VCaP (cell line): Measurements from ENCODE around the gene TST.
A peak's percentile ranks its signal among the peaks of the same experiment; 100 is the strongest.

Experiments used
- H3K27ac ChIP-seq: fragments of 450-650 bp; 2 replicates; pipeline ENCODE4 v1.5.1; 2017
- TF ChIP-seq, protein P1 (sequence below): fragments of 450-650 bp; conservative IDR thresholded peaks from 2 replicates; pipeline ENCODE4 v1.5.1; 2017; ENCODE audit warnings: mild to moderate bottlenecking, moderate library complexity

The TST gene

DNA sequence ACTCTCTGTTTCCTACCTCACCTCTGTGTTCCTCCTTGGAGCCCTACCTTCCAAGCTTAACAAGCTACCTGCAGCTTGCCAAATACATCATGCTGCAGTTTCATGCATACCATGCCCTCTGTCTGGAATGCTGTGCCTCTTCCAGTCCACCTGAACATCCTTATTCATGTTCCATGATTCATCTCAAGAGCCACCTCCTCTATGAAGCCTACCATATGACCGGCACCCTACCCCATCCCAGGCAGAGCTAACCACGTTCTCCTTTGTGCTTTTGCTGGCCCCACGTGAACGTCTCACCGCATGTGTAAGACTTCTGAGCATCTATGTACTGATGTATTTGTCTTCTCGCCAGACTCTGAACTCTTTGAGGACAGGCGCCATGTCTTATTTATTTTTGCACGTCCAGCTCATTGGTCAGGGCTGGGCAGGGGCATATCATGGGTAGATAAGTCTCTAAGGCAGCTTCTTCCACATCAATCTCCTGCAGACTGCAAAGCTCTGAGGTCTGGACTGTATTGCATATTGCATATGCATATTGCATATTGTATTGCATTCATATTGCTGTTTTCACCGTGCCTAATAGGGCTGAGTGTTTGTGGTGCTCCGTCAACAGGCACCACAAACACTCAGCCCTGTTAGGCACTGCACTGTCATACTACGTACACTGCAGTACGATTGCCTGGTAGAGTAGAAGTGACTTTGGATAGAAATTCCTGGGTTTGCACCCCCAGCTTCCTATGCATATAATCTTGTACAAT lies 31.0 kb downstream of the TST start:
- H3K27ac ChIP-seq: no peak overlapping the region
- TF ChIP-seq, protein P1, sequence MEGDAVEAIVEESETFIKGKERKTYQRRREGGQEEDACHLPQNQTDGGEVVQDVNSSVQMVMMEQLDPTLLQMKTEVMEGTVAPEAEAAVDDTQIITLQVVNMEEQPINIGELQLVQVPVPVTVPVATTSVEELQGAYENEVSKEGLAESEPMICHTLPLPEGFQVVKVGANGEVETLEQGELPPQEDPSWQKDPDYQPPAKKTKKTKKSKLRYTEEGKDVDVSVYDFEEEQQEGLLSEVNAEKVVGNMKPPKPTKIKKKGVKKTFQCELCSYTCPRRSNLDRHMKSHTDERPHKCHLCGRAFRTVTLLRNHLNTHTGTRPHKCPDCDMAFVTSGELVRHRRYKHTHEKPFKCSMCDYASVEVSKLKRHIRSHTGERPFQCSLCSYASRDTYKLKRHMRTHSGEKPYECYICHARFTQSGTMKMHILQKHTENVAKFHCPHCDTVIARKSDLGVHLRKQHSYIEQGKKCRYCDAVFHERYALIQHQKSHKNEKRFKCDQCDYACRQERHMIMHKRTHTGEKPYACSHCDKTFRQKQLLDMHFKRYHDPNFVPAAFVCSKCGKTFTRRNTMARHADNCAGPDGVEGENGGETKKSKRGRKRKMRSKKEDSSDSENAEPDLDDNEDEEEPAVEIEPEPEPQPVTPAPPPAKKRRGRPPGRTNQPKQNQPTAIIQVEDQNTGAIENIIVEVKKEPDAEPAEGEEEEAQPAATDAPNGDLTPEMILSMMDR: no peak

DNA sequence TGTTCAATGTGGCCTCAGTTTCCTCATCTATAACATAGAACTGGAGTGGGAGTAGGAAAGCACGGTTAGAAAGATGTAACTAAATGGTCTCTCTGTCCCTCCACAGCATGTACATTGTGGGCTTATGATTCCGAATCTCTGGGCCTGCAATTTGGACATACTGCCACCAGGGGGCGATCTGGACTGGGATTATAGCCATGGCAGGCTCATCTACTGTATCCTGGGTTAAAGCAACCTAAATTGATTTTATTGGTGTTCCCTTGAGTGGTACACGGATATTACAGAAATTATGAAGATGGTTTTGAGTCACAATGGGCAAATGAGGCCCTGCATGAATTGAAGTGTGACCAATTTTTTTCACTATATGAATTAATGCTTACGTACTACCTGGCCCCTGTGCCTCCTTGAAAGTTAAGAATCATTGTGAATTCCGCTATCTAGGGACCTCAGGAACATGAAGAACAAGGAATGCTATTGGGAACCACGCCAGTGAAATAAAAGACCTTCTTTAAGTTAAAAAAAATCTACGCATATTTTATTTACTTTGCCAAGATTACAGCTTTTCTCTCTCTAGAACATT lies 32.9 kb downstream of the TST start:
- no peak overlapping the region for H3K27ac ChIP-seq
- TF ChIP-seq, protein P1: peak; percentile 62

DNA sequence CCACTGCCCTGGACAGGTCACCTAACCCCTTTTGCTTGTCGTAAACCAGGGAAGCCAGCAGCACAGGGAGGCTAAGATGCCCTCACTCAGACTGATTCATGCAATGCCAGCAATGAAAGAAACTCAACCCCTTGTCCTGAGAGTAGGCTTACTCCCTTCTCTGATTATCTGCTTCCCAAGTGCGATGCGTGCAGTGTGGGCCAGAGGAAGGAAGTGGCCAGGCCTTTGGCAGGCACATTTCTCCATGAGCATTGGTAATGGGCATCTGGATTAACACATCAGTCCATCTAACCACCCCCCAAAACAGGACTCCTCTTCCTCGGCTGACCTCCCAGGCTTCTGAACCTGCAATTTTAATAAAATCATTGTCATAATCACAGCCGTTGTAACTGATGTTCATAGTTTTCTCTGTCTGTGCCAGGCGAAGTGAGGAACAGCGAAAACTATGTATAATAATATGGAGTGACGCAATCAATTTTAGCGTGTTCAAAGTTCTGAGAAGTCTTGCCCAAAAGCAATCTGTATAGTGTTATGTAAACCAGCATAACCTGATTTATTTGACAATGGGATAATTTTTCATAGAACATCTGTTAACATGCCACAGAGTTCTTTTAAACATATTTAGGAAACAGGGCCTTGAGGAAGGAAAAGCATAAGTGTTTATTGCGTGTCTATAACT lies 33.9 kb downstream of the TST start:
- TF ChIP-seq, protein P1: no peak
- H3K27ac ChIP-seq: no peak overlapping the region

DNA sequence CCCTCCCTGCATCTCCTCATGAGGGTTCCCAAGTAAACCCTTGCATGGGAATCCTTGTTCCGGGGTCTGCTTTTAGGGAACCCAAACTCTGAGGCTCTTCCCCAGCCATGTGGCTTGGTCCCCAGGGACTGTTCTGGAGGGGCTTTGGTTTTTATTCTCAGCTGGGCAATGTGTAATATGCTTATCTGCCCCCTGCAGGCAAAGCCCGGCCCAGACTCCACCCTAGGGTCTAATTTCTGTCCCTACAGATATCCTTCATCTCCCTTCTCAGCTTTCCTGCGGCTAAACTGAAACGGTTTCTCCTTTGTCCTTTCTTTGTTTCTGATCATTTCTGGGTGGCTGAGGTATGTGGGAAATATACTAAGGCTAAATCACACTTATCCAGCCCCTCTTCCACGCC lies 37.1 kb downstream of the TST start:
- TF ChIP-seq, protein P1: no peak
- H3K27ac ChIP-seq: no peak overlapping the region

DNA sequence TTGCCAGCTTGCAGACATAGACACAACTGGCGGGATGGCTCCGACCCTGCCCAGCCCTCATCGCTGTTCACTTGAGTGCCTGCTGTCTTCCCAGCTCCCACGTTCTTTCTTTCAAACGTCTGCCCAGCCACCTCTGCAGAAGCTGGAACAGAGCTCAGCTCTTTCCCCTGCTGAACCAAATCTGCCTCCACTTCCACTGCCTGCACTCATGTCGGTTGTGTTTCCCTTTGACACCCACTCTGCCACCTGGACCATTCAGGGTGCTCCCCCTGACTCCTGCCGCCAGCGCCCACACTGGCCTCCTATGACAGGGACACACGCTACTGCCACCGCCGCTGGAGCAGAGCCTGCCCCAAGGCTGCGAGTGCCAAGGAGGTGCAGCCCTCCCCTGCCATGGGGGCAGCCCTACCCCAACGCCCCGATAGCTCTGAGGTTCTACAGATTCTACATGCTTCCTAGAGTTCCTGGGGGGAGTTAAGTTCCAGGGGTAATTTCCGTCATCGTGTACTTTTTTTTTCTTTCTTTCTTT lies 37.9 kb downstream of the TST start:
- TF ChIP-seq, protein P1: no peak
- H3K27ac ChIP-seq: no peak overlapping the region

DNA sequence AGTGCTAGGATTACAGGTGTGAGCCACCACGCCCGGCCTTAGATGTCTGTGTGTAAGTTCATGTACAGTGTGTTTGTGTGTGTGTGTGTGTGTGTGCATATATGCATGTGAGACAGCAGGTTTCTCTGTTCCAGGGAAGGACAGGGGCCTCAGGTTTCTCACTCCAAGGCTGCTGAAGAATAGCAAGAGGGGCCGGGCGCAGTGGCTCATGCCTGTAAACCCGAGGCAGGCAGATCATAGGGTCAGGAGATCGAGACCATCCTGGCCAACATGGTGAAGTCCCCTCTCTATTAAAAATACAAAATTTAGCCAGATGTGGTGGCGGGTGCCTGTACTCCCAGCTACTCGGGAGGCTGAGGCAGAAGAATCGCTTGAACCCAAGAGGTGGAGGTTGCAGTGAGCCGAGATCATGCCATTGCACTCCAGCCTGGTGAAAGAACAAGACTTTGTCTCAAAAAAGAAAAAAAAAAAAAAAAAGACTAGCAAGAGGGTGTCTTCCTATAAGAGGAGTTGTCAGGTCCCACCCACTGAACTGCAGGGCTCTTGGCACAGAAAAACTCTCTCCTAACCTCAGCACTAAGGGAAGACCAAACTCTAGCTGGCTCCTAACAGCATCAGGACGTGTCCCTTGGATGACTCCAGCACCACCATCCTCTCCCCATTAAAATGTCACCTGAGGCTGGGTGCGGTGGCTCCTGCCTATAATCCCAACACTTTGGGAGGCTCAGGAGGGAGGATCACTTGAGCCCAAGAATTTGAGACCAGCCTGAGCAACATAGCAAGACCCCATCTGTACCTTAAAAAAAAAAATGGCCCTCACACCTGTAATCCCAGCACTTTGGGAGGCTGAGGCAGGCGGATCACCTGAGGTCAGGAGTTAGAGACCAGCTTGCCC lies 40.0 kb downstream of the TST start:
- TF ChIP-seq, protein P1: no peak
- H3K27ac ChIP-seq: no peak overlapping the region
